Erythroblast (primary cell): ENCODE data around the gene SLC8A3.

Source experiments
- GATA1 ChIP-seq: IDR thresholded peaks from 2 replicates; pipeline ENCODE4 v1.6.1; 2011; ENCODE audit warnings: low read depth, mild to moderate bottlenecking, control low read depth, low read length, moderate library complexity
- POLR2A ChIP-seq: IDR thresholded peaks from 2 replicates; pipeline ENCODE4 v1.6.1; 2011; ENCODE audit warnings: mild to moderate bottlenecking, low read length

DNA sequence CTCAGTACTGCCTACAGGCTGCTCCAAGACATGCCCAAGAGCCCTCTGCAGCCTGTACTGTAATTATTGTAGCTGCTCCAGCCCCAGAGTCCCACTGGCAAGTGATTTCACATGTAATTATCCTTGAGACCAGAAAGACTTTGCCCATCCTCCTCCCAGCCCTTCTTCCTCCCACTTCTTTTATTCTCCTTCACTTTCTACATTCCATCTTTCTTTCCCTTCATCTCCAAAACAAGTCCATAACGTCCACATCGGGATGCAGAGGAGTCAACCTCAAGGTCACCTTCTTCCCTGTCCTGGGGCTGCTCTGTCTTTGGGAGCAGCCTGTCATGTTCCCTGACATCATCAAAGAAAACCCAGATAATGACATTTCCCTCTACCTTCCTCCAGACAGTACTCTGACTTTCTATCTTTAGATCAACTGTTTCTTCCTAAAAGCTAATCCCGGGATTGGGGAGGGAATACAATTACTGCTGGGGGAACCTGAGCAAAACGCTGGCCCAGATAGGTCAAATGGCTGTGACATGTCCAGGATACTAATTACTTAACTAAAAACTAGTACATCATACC, 39.1 kb downstream of the SLC8A3 start:
- TF ChIP-seq POLR2A (no peak), GATA1 (no peak)
